B cell (primary cell): ENCODE results near the gene TTC28.

Experiments used
- EZH2 ChIP-seq: IDR thresholded peaks from 2 replicates; pipeline ENCODE4 v1.6.1; 2012; ENCODE audit warnings: borderline replicate concordance, low read depth, mild to moderate bottlenecking, moderate library complexity, low read length; ENCODE audit not compliant: insufficient read depth, poor library complexity, severe bottlenecking
- TF ChIP-seq, protein P1 (sequence below): fragments of 200-600 bp; IDR thresholded peaks from one replicate; pipeline ENCODE4 v1.8.0; 2022; ENCODE audit warnings: antibody characterized with exemption, mild to moderate bottlenecking

DNA sequence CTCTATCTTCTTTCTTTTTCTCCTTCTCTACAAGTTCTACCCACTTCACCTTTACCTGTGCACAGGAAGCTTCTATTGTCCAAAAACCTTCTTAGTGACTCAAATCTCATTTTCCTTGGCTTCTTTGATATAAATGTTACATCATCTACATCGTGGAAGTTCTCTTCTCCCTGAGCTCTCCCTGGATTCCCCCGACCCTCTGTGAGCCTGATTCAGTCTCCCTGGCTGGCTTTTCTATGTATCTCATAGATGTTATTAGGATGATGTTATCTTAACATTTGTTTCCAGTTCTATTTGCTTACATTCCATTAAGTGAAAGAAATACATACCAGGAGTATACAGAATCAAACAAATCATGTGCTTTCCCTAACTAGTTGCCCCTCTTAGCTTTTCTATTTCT, 524.8 kb downstream of the TTC28 start:
- TF ChIP-seq, protein P1, sequence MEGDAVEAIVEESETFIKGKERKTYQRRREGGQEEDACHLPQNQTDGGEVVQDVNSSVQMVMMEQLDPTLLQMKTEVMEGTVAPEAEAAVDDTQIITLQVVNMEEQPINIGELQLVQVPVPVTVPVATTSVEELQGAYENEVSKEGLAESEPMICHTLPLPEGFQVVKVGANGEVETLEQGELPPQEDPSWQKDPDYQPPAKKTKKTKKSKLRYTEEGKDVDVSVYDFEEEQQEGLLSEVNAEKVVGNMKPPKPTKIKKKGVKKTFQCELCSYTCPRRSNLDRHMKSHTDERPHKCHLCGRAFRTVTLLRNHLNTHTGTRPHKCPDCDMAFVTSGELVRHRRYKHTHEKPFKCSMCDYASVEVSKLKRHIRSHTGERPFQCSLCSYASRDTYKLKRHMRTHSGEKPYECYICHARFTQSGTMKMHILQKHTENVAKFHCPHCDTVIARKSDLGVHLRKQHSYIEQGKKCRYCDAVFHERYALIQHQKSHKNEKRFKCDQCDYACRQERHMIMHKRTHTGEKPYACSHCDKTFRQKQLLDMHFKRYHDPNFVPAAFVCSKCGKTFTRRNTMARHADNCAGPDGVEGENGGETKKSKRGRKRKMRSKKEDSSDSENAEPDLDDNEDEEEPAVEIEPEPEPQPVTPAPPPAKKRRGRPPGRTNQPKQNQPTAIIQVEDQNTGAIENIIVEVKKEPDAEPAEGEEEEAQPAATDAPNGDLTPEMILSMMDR, result no peak
- TF ChIP-seq EZH2, result no peak
